ENCODE measurements around the gene TLL1. TPM values are rescaled to one million over a fixed set of nuclear protein-coding genes. Genes with fewer than 3 reads are reported as not detected.

The TLL1 gene
- total RNA-seq, 1 experiment from 2014 or later = 0.37 TPM

GRCh38 chr4:165861363-165861762 lies 11.7 kb upstream of the TLL1 start:
- Histone ChIP-seq H2AFZ (ENCODE audit: low read depth, low read length, poor library complexity, severe bottlenecking) (no peak overlapping the region), H3K27ac (ENCODE audit: low read depth, low read length) (no peak overlapping the region), H3K27me3 (ENCODE audit: insufficient read depth, low read length) (no peaks in the 10 kb centered on the region), H3K36me3 (ENCODE audit: control insufficient read depth in 1 of 2, insufficient read depth in 2 of 2, low read length in 2 of 2) (no peaks in the 10 kb centered on the region), H3K4me2 (ENCODE audit: low read length) (no peak overlapping the region), H3K9me2 (ENCODE audit: insufficient read depth) (no peaks in the 10 kb centered on the region), H4K20me1 (ENCODE audit: insufficient read depth) (no peaks in the 10 kb centered on the region), H3K79me2 (ENCODE audit: insufficient read depth, low read length) (no peaks in the 10 kb centered on the region), H3K4me1 (ENCODE audit: control insufficient read depth in 1 of 2, insufficient read depth in 2 of 2, low read length in 2 of 2) (no peaks in the 10 kb centered on the region), H3K4me3 (replicated peaks in 1 of 2; ENCODE audit: low read depth in 1 of 2, low read length in 2 of 2) (no peak overlapping the region), H3K9me3 (ENCODE audit: control insufficient read depth in 1 of 2, insufficient read depth in 1 of 2, low read depth in 1 of 2, low read length in 2 of 2) (no peaks in the 10 kb centered on the region), H3K9ac (ENCODE audit: low read length) (no peak overlapping the region)
- ChIA-PET CTCF (no interaction called here), RAD21 (ENCODE audit: low non-redundant PET in 1 of 2, low total read pairs in 2 of 2, uncharacterized antibody in 2 of 2, unreplicated experiment in 2 of 2) (no interaction called here), POLR2A (interaction anchor here (1.4 kb wide), 1 partner anchor 12 kb away, joined by 7 read pairs; the partner anchor contains the start of gene TLL1)
- BruUV-seq (replicated peaks) = no TSS peak
- intact Hi-C loops (cut with micrococcal nuclease) = loop anchor here (5.0 kb wide), 1 partner anchor 231 kb away; no protein-coding TSS in a partner anchor
- TF ChIP-seq RAD21 (IDR thresholded peaks at IDR 0.05; ENCODE audit: low read depth) (no peak), ZBTB33 (IDR thresholded peaks at IDR 0.05; ENCODE audit: extremely low read depth, insufficient replicate concordance, low read length) (no peak), TCF7L2 (IDR thresholded peaks at IDR 0.05; ENCODE audit: borderline replicate concordance, extremely low read depth, insufficient read depth, insufficient read length) (no peak), EZH2 (IDR thresholded peaks at IDR 0.05) (no peak), CEBPB (IDR thresholded peaks at IDR 0.05; ENCODE audit: low read depth) (no peak), EGR1 (IDR thresholded peaks at IDR 0.05; ENCODE audit: low read depth) (no peak), SRF (IDR thresholded peaks at IDR 0.05; ENCODE audit: low read depth) (no peak), ZFX (IDR thresholded peaks at IDR 0.05) (no peak), EZH2phosphoT487 (IDR thresholded peaks at IDR 0.05; ENCODE audit: borderline replicate concordance) (no peak), CBX3 (IDR thresholded peaks at IDR 0.05; ENCODE audit: low read depth) (no peak), ZNF274 (IDR thresholded peaks at IDR 0.05; ENCODE audit: low read depth, low read length) (no peak), SIN3A (IDR thresholded peaks at IDR 0.05; ENCODE audit: low read depth) (no peak), YY1 (IDR thresholded peaks at IDR 0.05; ENCODE audit: extremely low read depth, insufficient replicate concordance, low read depth, low read length) (no peak), POLR2A (IDR thresholded peaks at IDR 0.05; ENCODE audit: borderline replicate concordance, extremely low read depth, insufficient read depth, insufficient read length) (no peak), POLR2AphosphoS5 (IDR thresholded peaks at IDR 0.05; ENCODE audit: low read depth, low read length) (no peak), SP1 (IDR thresholded peaks at IDR 0.05; ENCODE audit: low read depth) (no peak)
- TF ChIP-seq, protein P1, sequence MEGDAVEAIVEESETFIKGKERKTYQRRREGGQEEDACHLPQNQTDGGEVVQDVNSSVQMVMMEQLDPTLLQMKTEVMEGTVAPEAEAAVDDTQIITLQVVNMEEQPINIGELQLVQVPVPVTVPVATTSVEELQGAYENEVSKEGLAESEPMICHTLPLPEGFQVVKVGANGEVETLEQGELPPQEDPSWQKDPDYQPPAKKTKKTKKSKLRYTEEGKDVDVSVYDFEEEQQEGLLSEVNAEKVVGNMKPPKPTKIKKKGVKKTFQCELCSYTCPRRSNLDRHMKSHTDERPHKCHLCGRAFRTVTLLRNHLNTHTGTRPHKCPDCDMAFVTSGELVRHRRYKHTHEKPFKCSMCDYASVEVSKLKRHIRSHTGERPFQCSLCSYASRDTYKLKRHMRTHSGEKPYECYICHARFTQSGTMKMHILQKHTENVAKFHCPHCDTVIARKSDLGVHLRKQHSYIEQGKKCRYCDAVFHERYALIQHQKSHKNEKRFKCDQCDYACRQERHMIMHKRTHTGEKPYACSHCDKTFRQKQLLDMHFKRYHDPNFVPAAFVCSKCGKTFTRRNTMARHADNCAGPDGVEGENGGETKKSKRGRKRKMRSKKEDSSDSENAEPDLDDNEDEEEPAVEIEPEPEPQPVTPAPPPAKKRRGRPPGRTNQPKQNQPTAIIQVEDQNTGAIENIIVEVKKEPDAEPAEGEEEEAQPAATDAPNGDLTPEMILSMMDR (IDR thresholded peaks at IDR 0.05 in 2 of 3, conservative IDR thresholded peaks at IDR 0.05 in 1 of 3; ENCODE audit: borderline replicate concordance in 1 of 3, insufficient read depth in 1 of 3, low read depth in 2 of 3, low read length in 2 of 3) = no peak
- TF ChIP-seq, protein P2, sequence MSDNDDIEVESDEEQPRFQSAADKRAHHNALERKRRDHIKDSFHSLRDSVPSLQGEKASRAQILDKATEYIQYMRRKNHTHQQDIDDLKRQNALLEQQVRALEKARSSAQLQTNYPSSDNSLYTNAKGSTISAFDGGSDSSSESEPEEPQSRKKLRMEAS (IDR thresholded peaks at IDR 0.05) = no peak
- TF ChIP-seq, protein P3, sequence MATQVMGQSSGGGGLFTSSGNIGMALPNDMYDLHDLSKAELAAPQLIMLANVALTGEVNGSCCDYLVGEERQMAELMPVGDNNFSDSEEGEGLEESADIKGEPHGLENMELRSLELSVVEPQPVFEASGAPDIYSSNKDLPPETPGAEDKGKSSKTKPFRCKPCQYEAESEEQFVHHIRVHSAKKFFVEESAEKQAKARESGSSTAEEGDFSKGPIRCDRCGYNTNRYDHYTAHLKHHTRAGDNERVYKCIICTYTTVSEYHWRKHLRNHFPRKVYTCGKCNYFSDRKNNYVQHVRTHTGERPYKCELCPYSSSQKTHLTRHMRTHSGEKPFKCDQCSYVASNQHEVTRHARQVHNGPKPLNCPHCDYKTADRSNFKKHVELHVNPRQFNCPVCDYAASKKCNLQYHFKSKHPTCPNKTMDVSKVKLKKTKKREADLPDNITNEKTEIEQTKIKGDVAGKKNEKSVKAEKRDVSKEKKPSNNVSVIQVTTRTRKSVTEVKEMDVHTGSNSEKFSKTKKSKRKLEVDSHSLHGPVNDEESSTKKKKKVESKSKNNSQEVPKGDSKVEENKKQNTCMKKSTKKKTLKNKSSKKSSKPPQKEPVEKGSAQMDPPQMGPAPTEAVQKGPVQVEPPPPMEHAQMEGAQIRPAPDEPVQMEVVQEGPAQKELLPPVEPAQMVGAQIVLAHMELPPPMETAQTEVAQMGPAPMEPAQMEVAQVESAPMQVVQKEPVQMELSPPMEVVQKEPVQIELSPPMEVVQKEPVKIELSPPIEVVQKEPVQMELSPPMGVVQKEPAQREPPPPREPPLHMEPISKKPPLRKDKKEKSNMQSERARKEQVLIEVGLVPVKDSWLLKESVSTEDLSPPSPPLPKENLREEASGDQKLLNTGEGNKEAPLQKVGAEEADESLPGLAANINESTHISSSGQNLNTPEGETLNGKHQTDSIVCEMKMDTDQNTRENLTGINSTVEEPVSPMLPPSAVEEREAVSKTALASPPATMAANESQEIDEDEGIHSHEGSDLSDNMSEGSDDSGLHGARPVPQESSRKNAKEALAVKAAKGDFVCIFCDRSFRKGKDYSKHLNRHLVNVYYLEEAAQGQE (IDR thresholded peaks at IDR 0.05; ENCODE audit: low read depth) = no peak
- DNase-seq (ENCODE audit: low read depth, low spot score) (no peak), ATAC-seq (no peak)

Data from HCT116 (cell line).